ENCODE data around the gene POLR2J. TPM values are rescaled to one million over a fixed set of nuclear protein-coding genes. Genes with fewer than 3 reads are reported as not detected.
"Not testable (repeated sequence)": the region's sequence is repeated elsewhere in the genome, so short reads cannot be mapped to it uniquely, and the experiment has no call there.

POLR2J gene
- polyA plus RNA-seq, 2 donors = 68.9 to 89.4 TPM

GRCh38 chr7:102494473-102495149, 15.9 kb upstream of the POLR2J start:
- WGBS, 2 donors = no CpG with 5 or more reads among the region's 67 CpGs
- H3K4me1 ChIP-seq (ENCODE audit: control insufficient read depth in 2 of 2, insufficient read depth in 2 of 2, low read length in 1 of 2); H3K27me3 ChIP-seq (ENCODE audit: control insufficient read depth in 1 of 2, insufficient read depth in 2 of 2, low read length in 2 of 2); H3K27ac ChIP-seq (ENCODE audit: low read depth in 2 of 2, low read length in 1 of 2); H3K9me3 ChIP-seq (ENCODE audit: control insufficient read depth in 2 of 2, insufficient read depth in 1 of 2, low read depth in 1 of 2, low read length in 1 of 2); H3K36me3 ChIP-seq (ENCODE audit: control insufficient read depth in 2 of 2, insufficient read depth in 2 of 2, low read length in 1 of 2); H3K4me3 ChIP-seq (ENCODE audit: low read depth in 1 of 2, low read length in 2 of 2): not testable (repeated sequence)

GRCh38 chr7:102494026-102494425, 15.3 kb upstream of the POLR2J start:
- H3K9me3 ChIP-seq (ENCODE audit: control insufficient read depth in 2 of 2, insufficient read depth in 1 of 2, low read depth in 1 of 2, low read length in 1 of 2); H3K27ac ChIP-seq (ENCODE audit: low read depth in 2 of 2, low read length in 1 of 2); H3K4me3 ChIP-seq (ENCODE audit: low read depth in 1 of 2, low read length in 2 of 2); H3K36me3 ChIP-seq (ENCODE audit: control insufficient read depth in 2 of 2, insufficient read depth in 2 of 2, low read length in 1 of 2); H3K27me3 ChIP-seq (ENCODE audit: control insufficient read depth in 1 of 2, insufficient read depth in 2 of 2, low read length in 2 of 2); H3K4me1 ChIP-seq (ENCODE audit: control insufficient read depth in 2 of 2, insufficient read depth in 2 of 2, low read length in 1 of 2): not testable (repeated sequence)
- 39 to 48% methylated on average over 4 to 8 of the region's 15 CpGs for WGBS, 2 donors

- not testable (repeated sequence) for H3K4me3 ChIP-seq (ENCODE audit: low read depth in 1 of 2, low read length in 2 of 2); H3K4me1 ChIP-seq (ENCODE audit: control insufficient read depth in 2 of 2, insufficient read depth in 2 of 2, low read length in 1 of 2); H3K36me3 ChIP-seq (ENCODE audit: control insufficient read depth in 2 of 2, insufficient read depth in 2 of 2, low read length in 1 of 2); H3K27ac ChIP-seq (ENCODE audit: low read depth in 2 of 2, low read length in 1 of 2); H3K9me3 ChIP-seq (ENCODE audit: control insufficient read depth in 2 of 2, insufficient read depth in 1 of 2, low read depth in 1 of 2, low read length in 1 of 2); H3K27me3 ChIP-seq (ENCODE audit: control insufficient read depth in 1 of 2, insufficient read depth in 2 of 2, low read length in 2 of 2)
- no CpG with 5 or more reads among the region's 33 CpGs for WGBS, 2 donors
These were observed 14.7 kb upstream of the POLR2J start for GRCh38 chr7:102493220-102493935.

GRCh38 chr7:102490529-102491075, 11.9 kb upstream of the POLR2J start:
- not testable (repeated sequence) for H3K4me1 ChIP-seq (ENCODE audit: control insufficient read depth in 2 of 2, insufficient read depth in 2 of 2, low read length in 1 of 2); H3K9me3 ChIP-seq (ENCODE audit: control insufficient read depth in 2 of 2, insufficient read depth in 1 of 2, low read depth in 1 of 2, low read length in 1 of 2); H3K27ac ChIP-seq (ENCODE audit: low read depth in 2 of 2, low read length in 1 of 2); H3K36me3 ChIP-seq (ENCODE audit: control insufficient read depth in 2 of 2, insufficient read depth in 2 of 2, low read length in 1 of 2); H3K27me3 ChIP-seq (ENCODE audit: control insufficient read depth in 1 of 2, insufficient read depth in 2 of 2, low read length in 2 of 2); H3K4me3 ChIP-seq (ENCODE audit: low read depth in 1 of 2, low read length in 2 of 2)
- WGBS, 2 donors = 62 to 76% methylated on average over 2 to 3 of the region's 12 CpGs

GRCh38 chr7:102484317-102484716, 5.6 kb upstream of the POLR2J start:
- H3K36me3 ChIP-seq (ENCODE audit: control insufficient read depth in 2 of 2, insufficient read depth in 2 of 2, low read length in 1 of 2) = not testable (repeated sequence)

GRCh38 chr7:102481962-102482361, 3.2 kb upstream of the POLR2J start:
- H3K36me3 ChIP-seq (ENCODE audit: control insufficient read depth in 2 of 2, insufficient read depth in 2 of 2, low read length in 1 of 2); H3K27ac ChIP-seq (ENCODE audit: low read depth in 2 of 2, low read length in 1 of 2); H3K9me3 ChIP-seq (ENCODE audit: control insufficient read depth in 2 of 2, insufficient read depth in 1 of 2, low read depth in 1 of 2, low read length in 1 of 2); H3K4me3 ChIP-seq (ENCODE audit: low read depth in 1 of 2, low read length in 2 of 2); H3K4me1 ChIP-seq (ENCODE audit: control insufficient read depth in 2 of 2, insufficient read depth in 2 of 2, low read length in 1 of 2); H3K27me3 ChIP-seq (ENCODE audit: control insufficient read depth in 1 of 2, insufficient read depth in 2 of 2, low read length in 2 of 2): not testable (repeated sequence)
- no CpG with 5 or more reads among the region's 10 CpGs for WGBS, 2 donors

More at GRCh38 chr7:102484317-102484716, 5.6 kb upstream of the POLR2J start:
- no CpG with 5 or more reads among the region's 5 CpGs for WGBS, 2 donors
- H3K4me3 ChIP-seq (ENCODE audit: low read depth in 1 of 2, low read length in 2 of 2); H3K27ac ChIP-seq (ENCODE audit: low read depth in 2 of 2, low read length in 1 of 2); H3K4me1 ChIP-seq (ENCODE audit: control insufficient read depth in 2 of 2, insufficient read depth in 2 of 2, low read length in 1 of 2); H3K9me3 ChIP-seq (ENCODE audit: control insufficient read depth in 2 of 2, insufficient read depth in 1 of 2, low read depth in 1 of 2, low read length in 1 of 2); H3K27me3 ChIP-seq (ENCODE audit: control insufficient read depth in 1 of 2, insufficient read depth in 2 of 2, low read length in 2 of 2): not testable (repeated sequence)

GRCh38 chr7:102479982-102480637, 1.4 kb upstream of the POLR2J start:
- WGBS, 2 donors = 8% methylated on average over 6 to 8 of the region's 11 CpGs
- H3K36me3 ChIP-seq (ENCODE audit: control insufficient read depth in 2 of 2, insufficient read depth in 2 of 2, low read length in 1 of 2); H3K27ac ChIP-seq (ENCODE audit: low read depth in 2 of 2, low read length in 1 of 2); H3K4me3 ChIP-seq (ENCODE audit: low read depth in 1 of 2, low read length in 2 of 2); H3K27me3 ChIP-seq (ENCODE audit: control insufficient read depth in 1 of 2, insufficient read depth in 2 of 2, low read length in 2 of 2); H3K4me1 ChIP-seq (ENCODE audit: control insufficient read depth in 2 of 2, insufficient read depth in 2 of 2, low read length in 1 of 2); H3K9me3 ChIP-seq (ENCODE audit: control insufficient read depth in 2 of 2, insufficient read depth in 1 of 2, low read depth in 1 of 2, low read length in 1 of 2): not testable (repeated sequence)

- 0% methylated on average over 2 of the region's 10 CpGs; no CpG with 5 or more reads in 1 of the 2 donors for WGBS, 2 donors
- not testable (repeated sequence) for H3K36me3 ChIP-seq (ENCODE audit: control insufficient read depth in 2 of 2, insufficient read depth in 2 of 2, low read length in 1 of 2); H3K4me1 ChIP-seq (ENCODE audit: control insufficient read depth in 2 of 2, insufficient read depth in 2 of 2, low read length in 1 of 2); H3K9me3 ChIP-seq (ENCODE audit: control insufficient read depth in 2 of 2, insufficient read depth in 1 of 2, low read depth in 1 of 2, low read length in 1 of 2); H3K27me3 ChIP-seq (ENCODE audit: control insufficient read depth in 1 of 2, insufficient read depth in 2 of 2, low read length in 2 of 2); H3K27ac ChIP-seq (ENCODE audit: low read depth in 2 of 2, low read length in 1 of 2); H3K4me3 ChIP-seq (ENCODE audit: low read depth in 1 of 2, low read length in 2 of 2)
These were observed 475 bp upstream of the POLR2J start for GRCh38 chr7:102479209-102479584.

GRCh38 chr7:102474736-102475435, 3.8 kb downstream of the POLR2J start:
- 76 to 83% methylated on average over 6 to 11 of the region's 19 CpGs for WGBS, 2 donors
- H3K36me3 ChIP-seq (ENCODE audit: control insufficient read depth in 2 of 2, insufficient read depth in 2 of 2, low read length in 1 of 2) = peaks cover 0 to 26% of the 10 kb centered on the region in 2 donors
- H3K9me3 ChIP-seq (ENCODE audit: control insufficient read depth in 2 of 2, insufficient read depth in 1 of 2, low read depth in 1 of 2, low read length in 1 of 2); H3K27me3 ChIP-seq (ENCODE audit: control insufficient read depth in 1 of 2, insufficient read depth in 2 of 2, low read length in 2 of 2); H3K4me3 ChIP-seq (ENCODE audit: low read depth in 1 of 2, low read length in 2 of 2); H3K27ac ChIP-seq (ENCODE audit: low read depth in 2 of 2, low read length in 1 of 2); H3K4me1 ChIP-seq (ENCODE audit: control insufficient read depth in 2 of 2, insufficient read depth in 2 of 2, low read length in 1 of 2): not testable (repeated sequence)
